ENCODE measurements around the gene PTPN9.
"Not testable (repeated sequence)": the region's sequence is repeated elsewhere in the genome, so short reads cannot be mapped to it uniquely, and the experiment has no call there.

The PTPN9 gene

DNA sequence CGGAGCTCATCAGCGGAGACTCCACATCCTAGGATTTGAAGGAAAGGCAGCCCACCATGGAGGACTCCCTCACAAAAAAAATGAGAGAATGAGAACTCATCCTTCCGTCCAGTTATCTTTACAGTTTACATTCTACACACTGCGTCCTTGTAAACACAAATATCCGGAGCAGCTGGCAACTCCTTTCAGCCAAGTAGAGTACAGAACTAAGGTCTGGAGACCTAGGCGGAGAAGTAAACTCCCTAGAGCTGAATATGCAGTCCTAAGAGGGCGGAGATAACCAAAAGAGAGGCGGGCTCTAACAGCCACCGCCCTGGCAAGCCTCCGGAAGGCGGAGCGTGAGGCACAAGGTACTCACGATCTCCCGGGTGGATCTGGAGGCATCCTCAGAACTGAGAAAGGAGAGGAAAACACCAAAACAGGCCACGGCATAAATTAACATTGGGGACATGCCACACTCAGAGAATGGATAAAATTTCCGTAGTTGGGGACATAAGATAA, 126.7 kb downstream of the PTPN9 start:
- H3K27me3 ChIP-seq (ENCODE audit: control insufficient read depth, insufficient read depth, low read length): no peaks in the 10 kb centered on the region
- peak overlapping the region; percentile 69 for H3K4me3 ChIP-seq (ENCODE audit: low read depth, low read length)
- peak overlapping the region; percentile 91 for H3K9ac ChIP-seq (ENCODE audit: low read length)
- peak overlapping the region; percentile 50 for H3K27ac ChIP-seq (ENCODE audit: low read depth, low read length)
- peaks cover 3% of the 10 kb centered on the region; the same call in 1 of the 2 replicates for H3K36me3 ChIP-seq (ENCODE audit: control insufficient read depth, insufficient read depth, low read length)
- H3K4me1 ChIP-seq (ENCODE audit: control insufficient read depth, insufficient read depth, low read length): peaks cover 17% of the 10 kb centered on the region
- no peaks in the 10 kb centered on the region for H3K9me3 ChIP-seq (ENCODE audit: control insufficient read depth, insufficient read depth, low read depth, low read length)

DNA sequence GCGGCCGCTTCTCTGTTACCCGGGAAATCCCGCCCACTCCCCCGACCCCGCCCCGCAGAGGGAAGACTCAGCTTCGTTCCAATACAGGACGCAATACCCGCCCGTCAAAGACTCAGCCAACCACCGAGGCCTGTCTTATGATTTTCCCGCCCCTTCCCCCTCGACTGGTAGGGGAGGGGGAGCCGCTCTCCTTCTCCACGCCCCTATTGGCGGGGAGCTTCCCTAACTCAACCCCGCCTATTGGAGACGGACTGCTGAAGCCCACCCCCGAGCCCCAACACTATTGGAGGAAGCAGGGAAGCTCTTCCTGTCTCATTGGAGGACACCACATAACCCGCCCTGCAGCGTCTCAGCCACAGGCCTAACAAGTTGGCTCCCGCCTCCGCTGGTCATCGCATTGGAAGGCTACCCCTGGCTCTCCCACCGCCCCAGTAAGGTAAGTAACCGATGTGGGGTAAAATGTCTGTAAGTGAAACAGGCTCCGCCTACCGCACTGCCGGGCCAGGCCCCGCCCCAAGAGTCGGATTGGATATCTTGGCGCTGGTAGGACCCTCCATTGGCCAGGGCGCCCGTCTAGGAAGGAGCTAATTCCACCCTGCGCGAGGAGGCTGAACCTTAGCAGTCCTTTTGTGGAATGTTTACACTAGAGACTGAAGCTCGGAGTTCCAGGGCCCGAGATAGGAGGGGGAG, 127.3 kb downstream of the PTPN9 start, which contains the start of gene SIN3A:
SIN3A (minus strand) TSS at position 17 of the 690 bp plus-strand sequence. CDS start 21,315 bp downstream, outside the sequence.
- Histone ChIP-seq H3K36me3 (ENCODE audit: control insufficient read depth, insufficient read depth, low read length) (peaks cover 7% of the 10 kb centered on the region; the same call in 1 of the 2 replicates), H3K27me3 (ENCODE audit: control insufficient read depth, insufficient read depth, low read length) (no peaks in the 10 kb centered on the region), H3K9me3 (ENCODE audit: control insufficient read depth, insufficient read depth, low read depth, low read length) (no peaks in the 10 kb centered on the region), H3K4me3 (ENCODE audit: low read depth, low read length) (peak within 1 kb of the TSS; percentile 99), H3K9ac (ENCODE audit: low read length) (peak within 1 kb of the TSS; percentile 91), H3K4me1 (ENCODE audit: control insufficient read depth, insufficient read depth, low read length) (peaks cover 15% of the 10 kb centered on the region), H3K27ac (ENCODE audit: low read depth, low read length) (peak within 1 kb of the TSS; percentile 87)

DNA sequence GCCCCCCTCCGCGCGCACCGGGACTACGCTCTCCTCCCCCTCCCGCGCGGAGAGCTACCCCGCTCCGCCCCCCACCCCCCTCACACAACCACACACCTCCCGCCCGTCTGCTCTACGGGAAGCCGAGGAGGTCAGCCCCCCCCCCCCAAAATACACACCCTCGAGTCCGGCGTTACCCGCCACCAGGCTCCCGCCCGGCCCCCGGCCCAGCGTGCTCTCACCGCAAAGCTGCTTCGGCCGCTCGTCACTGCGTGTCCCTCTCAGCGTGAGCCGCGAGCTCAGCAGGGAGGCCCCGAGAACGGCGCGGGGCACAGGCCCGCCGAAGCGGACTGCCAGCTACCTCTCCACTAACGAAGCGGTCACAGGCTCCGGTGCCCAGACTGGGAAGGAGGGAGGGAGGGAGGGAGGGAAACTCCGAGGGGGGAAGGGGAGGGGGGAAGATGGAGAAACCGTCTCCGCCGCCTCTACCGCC, 127.9 kb downstream of the PTPN9 start:
- Histone ChIP-seq H3K4me3 (ENCODE audit: low read depth, low read length) (peak overlapping the region; percentile 93), H3K36me3 (ENCODE audit: control insufficient read depth, insufficient read depth, low read length) (peaks cover 8% of the 10 kb centered on the region; the same call in 1 of the 2 replicates), H3K4me1 (ENCODE audit: control insufficient read depth, insufficient read depth, low read length) (peaks cover 10% of the 10 kb centered on the region), H3K27me3 (ENCODE audit: control insufficient read depth, insufficient read depth, low read length) (no peaks in the 10 kb centered on the region), H3K27ac (ENCODE audit: low read depth, low read length) (peak overlapping the region; percentile 87; the same call in 1 of the 2 replicates), H3K9ac (ENCODE audit: low read length) (peak overlapping the region; percentile 86), H3K9me3 (ENCODE audit: control insufficient read depth, insufficient read depth, low read depth, low read length) (no peaks in the 10 kb centered on the region)

DNA sequence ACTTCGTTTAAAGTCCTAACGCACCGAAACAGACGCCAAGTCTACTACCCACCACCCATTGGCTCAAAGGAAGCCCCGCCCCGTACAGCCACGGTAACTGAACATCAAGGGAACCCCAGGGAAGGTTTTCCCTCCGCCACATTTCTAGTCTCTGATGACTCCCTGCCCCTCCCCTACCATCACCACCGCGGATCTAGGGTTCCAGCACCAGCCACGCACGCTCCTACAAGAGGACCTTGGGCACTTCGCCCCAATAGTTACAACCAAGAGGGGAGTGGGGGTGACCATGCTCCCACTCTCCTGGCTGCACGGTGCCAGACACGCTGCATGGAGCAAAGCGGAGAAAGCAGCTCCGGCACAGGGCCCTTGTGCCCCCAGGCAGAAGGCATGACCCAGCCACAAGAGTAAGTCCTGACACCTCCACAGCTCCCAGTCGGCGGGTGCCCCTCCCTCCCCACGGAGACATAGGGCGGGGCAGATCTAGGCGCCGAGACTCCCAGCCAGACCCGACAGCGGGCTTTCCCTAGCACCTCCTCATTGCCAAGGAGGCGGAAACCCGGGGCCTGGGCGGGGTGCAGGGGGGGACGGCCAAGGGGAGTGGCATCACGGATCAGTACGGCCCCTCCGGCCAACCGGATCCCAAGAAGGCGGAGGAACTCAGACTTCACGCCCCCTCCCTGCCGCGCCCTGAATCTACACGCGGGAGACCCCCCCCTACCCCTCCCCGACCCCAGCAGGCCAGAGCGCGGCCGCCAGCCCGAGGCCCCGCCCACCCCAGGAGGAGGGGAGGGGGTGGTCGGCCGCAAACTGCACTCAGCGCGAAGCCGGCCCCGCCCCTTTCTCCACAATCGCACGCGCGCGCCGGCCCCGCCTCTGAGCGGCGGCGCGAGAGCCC, 128.6 kb downstream of the PTPN9 start:
- H3K9me3 ChIP-seq (ENCODE audit: control insufficient read depth, insufficient read depth, low read depth, low read length): no peaks in the 10 kb centered on the region
- peak overlapping the region; percentile 57; the same call in 1 of the 2 replicates for H3K27ac ChIP-seq (ENCODE audit: low read depth, low read length)
- no peaks in the 10 kb centered on the region for H3K27me3 ChIP-seq (ENCODE audit: control insufficient read depth, insufficient read depth, low read length)
- H3K9ac ChIP-seq (ENCODE audit: low read length): peak overlapping the region; percentile 75
- H3K4me1 ChIP-seq (ENCODE audit: control insufficient read depth, insufficient read depth, low read length): peaks cover 7% of the 10 kb centered on the region
- peak overlapping the region; percentile 99 for H3K4me3 ChIP-seq (ENCODE audit: low read depth, low read length)
- H3K36me3 ChIP-seq (ENCODE audit: control insufficient read depth, insufficient read depth, low read length): peaks cover 14% of the 10 kb centered on the region

DNA sequence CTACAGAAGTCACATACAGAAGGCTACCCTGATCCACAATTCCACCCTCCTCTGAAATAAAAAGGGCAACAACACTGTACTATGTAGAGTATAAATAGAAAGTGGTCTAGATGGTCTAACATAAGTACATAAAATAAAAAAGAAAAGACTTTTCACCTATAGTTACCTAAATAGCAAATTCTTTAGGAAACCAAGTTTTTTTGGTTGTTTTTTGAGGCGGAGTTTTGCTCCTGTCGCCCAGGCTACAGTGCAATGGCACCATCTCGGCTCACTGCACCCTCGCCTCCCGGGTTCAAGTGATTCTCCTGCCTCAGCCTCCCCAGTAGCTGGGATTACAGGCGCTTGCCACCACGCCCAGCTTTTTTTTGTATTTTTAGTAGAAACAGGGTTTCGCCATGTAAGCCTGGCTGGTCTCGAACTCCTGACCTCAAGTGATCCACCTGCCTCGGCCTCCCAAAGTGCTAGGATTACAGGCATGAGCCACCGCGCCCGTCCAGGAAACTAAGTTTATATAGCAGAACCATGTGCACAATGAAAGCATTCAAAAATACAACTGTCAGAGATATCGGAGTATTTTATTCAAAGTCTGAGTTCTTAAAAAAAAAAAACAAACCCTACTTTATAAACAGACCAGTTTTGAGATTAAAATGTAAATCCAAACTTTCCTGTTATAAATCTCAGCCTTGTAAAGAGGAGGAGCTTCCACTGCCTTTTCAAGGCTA, 129.4 kb downstream of the PTPN9 start:
- peaks cover 7% of the 10 kb centered on the region for H3K4me1 ChIP-seq (ENCODE audit: control insufficient read depth, insufficient read depth, low read length)
- no peak overlapping the region; the same call in 1 of the 2 replicates for H3K27ac ChIP-seq (ENCODE audit: low read depth, low read length)
- peaks cover 14% of the 10 kb centered on the region for H3K36me3 ChIP-seq (ENCODE audit: control insufficient read depth, insufficient read depth, low read length)
- H3K9ac ChIP-seq (ENCODE audit: low read length): peak overlapping the region; percentile 75
- H3K27me3 ChIP-seq (ENCODE audit: control insufficient read depth, insufficient read depth, low read length): no peaks in the 10 kb centered on the region
- peak overlapping the region; percentile 99 for H3K4me3 ChIP-seq (ENCODE audit: low read depth, low read length)
- H3K9me3 ChIP-seq (ENCODE audit: control insufficient read depth, insufficient read depth, low read depth, low read length): no peaks in the 10 kb centered on the region

DNA sequence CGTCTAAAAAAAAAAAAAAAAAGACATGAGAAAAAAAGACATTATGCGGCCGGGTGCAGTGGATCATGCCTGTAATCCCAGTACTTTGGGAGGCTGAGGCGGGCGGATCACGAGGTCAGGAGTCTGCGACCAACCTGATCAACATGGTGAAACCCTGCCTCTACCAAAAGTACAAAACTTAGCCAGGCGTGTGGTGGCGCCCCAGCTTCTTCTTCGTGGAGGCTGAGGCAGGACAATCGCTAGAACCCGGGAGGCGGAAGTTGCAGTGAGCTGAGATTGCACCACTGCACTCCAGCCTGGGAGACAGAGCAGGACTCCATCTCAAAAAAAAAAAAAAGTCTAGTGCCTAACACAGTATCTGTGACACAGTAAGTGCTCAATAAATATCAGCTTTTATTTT, 130.9 kb downstream of the PTPN9 start:
- H3K9ac ChIP-seq (ENCODE audit: low read length); H3K27me3 ChIP-seq (ENCODE audit: control insufficient read depth, insufficient read depth, low read length); H3K27ac ChIP-seq (ENCODE audit: low read depth, low read length); H3K4me3 ChIP-seq (ENCODE audit: low read depth, low read length); H3K9me3 ChIP-seq (ENCODE audit: control insufficient read depth, insufficient read depth, low read depth, low read length); H3K4me1 ChIP-seq (ENCODE audit: control insufficient read depth, insufficient read depth, low read length): not testable (repeated sequence)
- H3K36me3 ChIP-seq (ENCODE audit: control insufficient read depth, insufficient read depth, low read length): peaks cover 23% of the 10 kb centered on the region

DNA sequence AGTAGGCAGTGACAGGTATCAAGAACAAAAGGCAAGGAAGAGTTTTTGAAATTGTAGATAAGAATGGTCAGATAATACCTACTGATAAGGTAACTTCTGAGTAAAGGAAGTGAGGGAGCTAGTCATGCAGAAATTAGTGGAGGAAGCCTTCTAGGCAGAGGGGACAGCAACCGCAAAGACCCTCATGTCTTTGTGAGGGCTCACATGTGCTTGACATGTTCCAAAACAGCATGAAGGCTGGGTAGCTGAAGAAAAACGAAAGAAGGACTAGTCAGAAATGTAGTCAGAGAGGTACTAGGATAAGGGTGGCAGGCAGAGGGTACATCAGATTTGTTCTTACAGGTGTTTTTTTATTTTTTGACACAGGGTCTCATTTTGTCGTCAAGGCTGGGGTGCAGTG, 133.0 kb downstream of the PTPN9 start:
- H3K4me3 ChIP-seq (ENCODE audit: low read depth, low read length): no peak overlapping the region
- peaks cover 33% of the 10 kb centered on the region for H3K36me3 ChIP-seq (ENCODE audit: control insufficient read depth, insufficient read depth, low read length)
- no peak overlapping the region for H3K9ac ChIP-seq (ENCODE audit: low read length)
- H3K27ac ChIP-seq (ENCODE audit: low read depth, low read length): 0 out of 2 replicates have a peak overlapping the region, but pooled peaks have one; percentile 14
- H3K27me3 ChIP-seq (ENCODE audit: control insufficient read depth, insufficient read depth, low read length): no peaks in the 10 kb centered on the region
- peaks cover 5% of the 10 kb centered on the region for H3K4me1 ChIP-seq (ENCODE audit: control insufficient read depth, insufficient read depth, low read length)
- no peaks in the 10 kb centered on the region for H3K9me3 ChIP-seq (ENCODE audit: control insufficient read depth, insufficient read depth, low read depth, low read length)

DNA sequence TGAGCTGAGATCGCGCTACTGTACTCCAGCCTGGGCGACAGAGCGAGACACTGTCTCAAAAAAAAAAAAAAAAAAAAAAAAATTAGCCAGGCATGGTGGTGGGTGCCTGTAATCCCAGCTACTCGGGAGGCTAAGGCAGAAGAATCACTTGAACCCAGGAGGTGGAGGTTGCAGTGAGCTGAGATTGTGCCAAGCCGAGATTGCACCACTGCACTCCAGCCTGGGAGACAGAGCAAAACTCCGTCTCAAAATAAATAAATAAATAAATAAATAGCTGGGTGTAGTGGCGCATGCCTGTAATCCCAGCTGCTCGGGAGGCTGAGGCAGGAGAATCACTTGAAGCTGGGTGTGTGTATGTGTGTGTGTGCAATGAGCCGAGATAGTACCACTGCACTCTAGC, 133.8 kb downstream of the PTPN9 start:
- H3K36me3 ChIP-seq (ENCODE audit: control insufficient read depth, insufficient read depth, low read length): peaks cover 33% of the 10 kb centered on the region
- H3K4me3 ChIP-seq (ENCODE audit: low read depth, low read length); H3K27me3 ChIP-seq (ENCODE audit: control insufficient read depth, insufficient read depth, low read length); H3K9me3 ChIP-seq (ENCODE audit: control insufficient read depth, insufficient read depth, low read depth, low read length); H3K9ac ChIP-seq (ENCODE audit: low read length); H3K27ac ChIP-seq (ENCODE audit: low read depth, low read length); H3K4me1 ChIP-seq (ENCODE audit: control insufficient read depth, insufficient read depth, low read length): not testable (repeated sequence)

DNA sequence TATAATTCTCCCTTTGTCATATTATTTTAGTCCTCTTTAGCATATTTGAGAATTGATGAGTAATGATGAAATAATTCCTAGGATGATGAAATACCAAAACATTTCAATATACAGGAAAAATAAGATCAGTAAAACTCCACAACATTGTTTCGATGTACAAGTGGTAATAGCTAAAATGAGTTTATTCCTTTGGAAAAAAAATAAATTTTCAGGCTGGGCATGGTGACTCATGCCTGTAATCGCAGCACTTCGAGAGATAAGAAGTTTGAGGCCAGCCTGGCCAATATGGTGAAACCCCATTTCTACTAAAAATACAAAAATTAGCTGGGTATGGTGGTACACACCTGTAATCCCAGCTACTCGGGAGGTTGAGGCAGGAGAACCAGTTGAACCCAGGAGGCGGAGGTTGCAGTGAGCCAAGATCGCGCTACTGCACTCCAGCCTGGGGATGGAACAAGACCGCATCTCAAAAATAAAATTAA, 135.1 kb downstream of the PTPN9 start:
- not testable (repeated sequence) for H3K27ac ChIP-seq (ENCODE audit: low read depth, low read length); H3K9me3 ChIP-seq (ENCODE audit: control insufficient read depth, insufficient read depth, low read depth, low read length); H3K4me3 ChIP-seq (ENCODE audit: low read depth, low read length); H3K27me3 ChIP-seq (ENCODE audit: control insufficient read depth, insufficient read depth, low read length); H3K9ac ChIP-seq (ENCODE audit: low read length); H3K4me1 ChIP-seq (ENCODE audit: control insufficient read depth, insufficient read depth, low read length)
- peaks cover 35% of the 10 kb centered on the region for H3K36me3 ChIP-seq (ENCODE audit: control insufficient read depth, insufficient read depth, low read length)

DNA sequence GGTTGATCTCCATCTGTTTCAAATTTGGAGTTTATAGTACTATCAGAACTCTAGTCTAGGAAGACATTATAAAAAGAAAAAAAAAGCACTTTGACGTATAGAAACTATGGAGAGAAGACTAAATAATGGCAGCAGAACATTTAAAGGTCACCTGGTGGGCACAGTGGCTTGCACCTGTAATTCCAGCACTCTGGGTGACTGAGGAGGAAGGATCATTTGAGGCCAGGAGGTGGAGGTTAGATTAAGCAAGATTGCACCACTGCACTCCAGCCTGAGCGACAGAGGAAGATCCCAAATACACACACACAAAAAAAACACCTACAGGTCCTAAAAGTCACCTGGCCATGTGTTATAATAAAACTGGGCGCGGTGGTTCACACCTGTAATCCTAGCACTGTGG, 141.4 kb downstream of the PTPN9 start:
- H3K36me3 ChIP-seq (ENCODE audit: control insufficient read depth, insufficient read depth, low read length): peaks cover 24% of the 10 kb centered on the region
- H3K9me3 ChIP-seq (ENCODE audit: control insufficient read depth, insufficient read depth, low read depth, low read length): no peaks in the 10 kb centered on the region
- H3K27ac ChIP-seq (ENCODE audit: low read depth, low read length): no peak overlapping the region
- H3K9ac ChIP-seq (ENCODE audit: low read length): no peak overlapping the region
- no peak overlapping the region for H3K4me3 ChIP-seq (ENCODE audit: low read depth, low read length)
- no peaks in the 10 kb centered on the region for H3K4me1 ChIP-seq (ENCODE audit: control insufficient read depth, insufficient read depth, low read length)
- H3K27me3 ChIP-seq (ENCODE audit: control insufficient read depth, insufficient read depth, low read length): no peaks in the 10 kb centered on the region
